A204.1 (cell line): ENCODE data around the gene PDS5B.
"Not testable (repeated sequence)": the region's sequence is repeated elsewhere in the genome, so short reads cannot be mapped to it uniquely, and the experiment has no call there.

Source experiments
- FAIRE-seq: peaks from 2 replicates; lab custom pipeline; 2012; peaks lifted over from hg19 to GRCh38; lab: Jason Lieb, UNC

PDS5B gene

DNA sequence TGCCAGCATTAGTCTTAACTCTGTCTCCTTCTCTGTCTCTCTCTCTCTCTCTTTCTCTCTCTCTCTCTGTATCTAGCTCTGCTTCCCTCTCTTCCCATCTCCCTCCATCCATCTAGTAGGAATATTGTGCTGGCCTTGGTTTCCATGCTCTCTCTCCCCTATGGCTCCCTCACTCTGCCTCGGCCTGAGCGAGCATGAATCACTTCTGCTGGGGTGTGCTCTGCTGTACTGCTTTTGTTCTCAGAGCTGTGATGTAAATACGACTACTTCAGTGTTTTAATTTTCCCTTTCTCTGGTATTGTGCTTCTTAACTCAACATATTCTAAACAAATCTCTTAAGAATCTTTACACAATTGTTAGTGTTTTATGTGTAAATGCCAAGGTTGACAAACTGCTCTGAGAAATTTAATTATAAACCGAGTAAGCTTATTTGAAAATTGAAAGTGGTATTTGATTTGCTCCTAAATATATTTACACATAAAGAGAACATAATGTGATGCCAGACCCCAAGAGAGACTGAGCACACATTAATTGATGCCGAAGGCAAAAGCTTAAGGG, 218.5 kb downstream of the PDS5B start:
- FAIRE-seq: no peak

DNA sequence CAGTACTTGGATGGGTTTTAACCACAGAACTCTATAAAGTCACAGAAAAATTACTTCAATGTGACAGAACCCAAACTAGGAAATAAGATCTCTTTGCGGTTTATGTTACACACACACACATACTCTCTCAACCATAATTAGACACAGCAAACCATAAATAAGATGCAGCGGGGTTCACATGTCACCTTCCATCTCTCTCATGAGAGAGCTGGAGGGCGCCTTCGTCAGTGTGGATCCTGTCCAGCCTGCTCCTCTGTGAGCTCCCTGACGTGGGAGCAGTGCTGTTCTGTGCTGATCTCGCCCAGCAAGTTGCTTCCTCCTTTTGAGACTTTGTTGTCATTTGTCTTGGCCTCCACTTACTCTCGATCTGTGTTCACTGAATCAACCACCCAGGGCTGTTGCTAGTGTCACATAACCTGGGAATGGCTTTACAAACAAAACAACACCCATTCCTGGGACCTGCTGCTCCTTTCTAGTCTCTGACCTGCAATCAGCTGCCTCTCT, 225.1 kb downstream of the PDS5B start:
- no peak for FAIRE-seq

GRCh38 chr13:32821149-32821688, 235.0 kb downstream of the PDS5B start:
- FAIRE-seq: no peak

DNA sequence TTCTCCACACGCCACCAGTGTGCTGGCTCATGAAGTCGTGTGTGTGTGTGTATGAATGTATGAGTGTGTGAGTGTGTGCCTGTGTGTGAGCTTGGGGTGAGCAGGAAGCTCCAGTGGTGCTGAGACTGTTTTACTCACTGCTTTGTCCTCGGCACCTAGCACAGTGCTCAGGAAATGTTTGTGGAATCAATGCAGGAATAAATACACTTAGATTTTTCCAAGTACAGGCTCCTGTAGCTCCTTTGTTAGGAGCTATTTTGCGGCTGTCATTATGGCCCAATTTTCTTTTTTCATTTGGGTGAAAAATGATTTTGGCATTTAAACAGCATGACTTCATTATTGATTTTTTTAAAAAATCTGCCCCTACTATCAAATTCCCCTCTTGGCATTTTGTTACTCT, 236.5 kb downstream of the PDS5B start:
- FAIRE-seq: no peak

DNA sequence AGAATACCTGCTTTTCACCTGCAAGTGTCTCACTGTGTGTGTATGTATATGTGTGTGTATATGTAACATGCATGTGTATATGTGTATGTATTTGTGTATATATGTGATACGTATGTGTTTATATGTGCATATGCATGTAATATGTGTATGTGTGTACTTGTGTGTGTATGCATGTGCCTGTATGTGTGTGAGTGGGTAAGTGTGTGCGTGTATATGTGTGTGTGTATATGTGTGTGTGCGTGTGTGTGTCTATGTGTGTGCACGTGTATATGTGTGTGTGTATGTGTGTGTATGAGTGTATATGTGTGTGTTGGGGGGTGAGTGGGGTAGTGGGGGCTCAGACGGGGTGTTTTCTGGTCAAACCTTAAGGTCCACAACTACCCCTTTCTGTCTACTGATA, 237.3 kb downstream of the PDS5B start:
- FAIRE-seq: no peak

DNA sequence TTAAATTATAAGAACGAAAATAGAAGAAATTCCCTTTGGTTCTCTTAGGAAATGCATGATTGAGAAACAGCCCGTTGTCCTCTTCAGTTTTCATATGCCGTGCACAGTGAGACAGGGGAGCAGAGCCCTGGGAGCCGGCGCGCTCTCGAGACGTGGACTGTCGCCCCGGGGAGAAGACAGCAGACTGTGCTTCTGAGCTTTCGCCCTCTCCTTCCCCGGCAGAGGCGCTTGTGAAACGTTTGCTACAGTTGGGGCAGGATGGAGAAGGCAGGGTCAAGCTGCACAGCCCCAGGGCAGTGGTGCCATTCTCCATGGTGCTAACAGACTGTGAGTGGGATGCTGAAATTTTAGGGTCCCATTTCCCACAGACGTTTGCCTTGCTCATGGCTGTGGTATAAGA, 237.8 kb downstream of the PDS5B start:
- no peak for FAIRE-seq

GRCh38 chr13:32824675-32825074, 238.4 kb downstream of the PDS5B start:
- no peak for FAIRE-seq

- no peak for FAIRE-seq
Observed at GRCh38 chr13:32825481-32825880, 239.2 kb downstream of the PDS5B start.

DNA sequence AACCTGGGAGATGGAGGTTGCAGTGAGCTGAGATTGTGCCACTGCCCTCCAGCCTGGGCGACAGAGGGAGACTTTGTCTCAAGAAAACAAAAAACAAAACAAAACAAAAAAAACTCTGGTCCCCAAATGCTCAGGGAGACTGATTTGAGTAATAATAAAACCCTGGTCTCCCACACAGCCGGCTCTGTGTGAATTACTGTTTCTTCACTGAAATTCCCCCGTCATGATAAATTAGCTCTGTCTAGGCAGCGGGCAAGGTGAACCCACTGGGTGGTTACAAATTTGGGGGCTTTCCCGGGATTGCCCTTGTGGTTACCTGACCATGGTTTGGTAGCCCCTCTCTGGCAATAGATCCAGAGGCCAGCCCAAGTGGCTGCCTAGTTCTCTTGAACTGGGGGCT, 240.1 kb downstream of the PDS5B start:
- FAIRE-seq: not testable (repeated sequence)
